Epithelial cell of proximal tubule (primary cell): ENCODE results near the gene SGCA. TPM values are rescaled to one million over a fixed set of nuclear protein-coding genes. Genes with fewer than 3 reads are reported as not detected.

Experiments
- DNase-seq: peaks from one replicate; pipeline ENCODE4 v3.0.0-alpha.2; 2011; ENCODE audit warnings: low read depth
- H3K4me3 ChIP-seq: 2 replicates; pipeline ENCODE4 v1.5.1; 2011; ENCODE audit warnings: low read depth, mild to moderate bottlenecking, low read length
- CTCF ChIP-seq: conservative IDR thresholded peaks from 2 replicates; pipeline ENCODE4 v1.5.1; 2012; ENCODE audit warnings: low read depth, mild to moderate bottlenecking, low read length
- total RNA-seq: library from RNA; depleted of rRNA; stranded (reverse); fragments of >200 nt; gene quantifications from 2 replicates; pipeline ENCODE4 v1.2.3, GENCODE V29; 2015

Gene SGCA
- total RNA-seq, 1 donor from 2014 or later = 0.69 TPM

- no peak for DNase-seq
- H3K4me3 ChIP-seq = peak overlapping the region; percentile 82
- TF ChIP-seq CTCF = no peak
Measured at GRCh38 chr17:50151937-50152547, 13.8 kb upstream of the SGCA start.

GRCh38 chr17:50152736-50153135 lies 13.1 kb upstream of the SGCA start:
- no peak for TF ChIP-seq CTCF
- DNase-seq = no peak
- peak overlapping the region; percentile 82 for H3K4me3 ChIP-seq

GRCh38 chr17:50153650-50154575 lies 11.9 kb upstream of the SGCA start:
- DNase-seq = no peak
- H3K4me3 ChIP-seq = no peak overlapping the region
- no peak for TF ChIP-seq CTCF

- H3K4me3 ChIP-seq = no peak overlapping the region
- no peak for TF ChIP-seq CTCF
- DNase-seq = no peak
Measured at GRCh38 chr17:50154604-50155003, 11.2 kb upstream of the SGCA start.

GRCh38 chr17:50155115-50155819 lies 10.5 kb upstream of the SGCA start:
- no peak for TF ChIP-seq CTCF
- DNase-seq = no peak
- H3K4me3 ChIP-seq = no peak overlapping the region

- DNase-seq = no peak
- H3K4me3 ChIP-seq = no peak overlapping the region
- no peak for TF ChIP-seq CTCF
Measured at GRCh38 chr17:50157891-50158290, 7.9 kb upstream of the SGCA start.
